Measurements from ENCODE around the gene KRTAP10-1.

DNA sequence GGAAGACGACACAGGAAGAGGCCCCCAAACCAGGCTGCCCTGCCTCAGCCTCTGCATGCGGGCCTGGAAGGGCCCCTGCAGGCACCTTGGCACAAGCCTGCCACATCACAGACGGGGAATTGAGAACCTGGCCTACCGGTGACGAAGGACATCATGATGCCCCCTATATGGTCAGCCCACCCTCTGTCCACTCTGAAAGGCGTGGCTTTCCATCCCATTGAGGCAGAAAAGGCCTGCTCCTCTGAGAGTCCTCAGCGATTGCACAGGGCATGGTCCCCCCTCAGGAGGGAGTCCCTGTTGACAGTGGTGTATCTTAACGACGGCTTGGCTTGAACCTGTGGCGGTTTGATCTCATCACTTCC lies 11.4 kb downstream of the KRTAP10-1 start:
- TF ChIP-seq, protein P1, sequence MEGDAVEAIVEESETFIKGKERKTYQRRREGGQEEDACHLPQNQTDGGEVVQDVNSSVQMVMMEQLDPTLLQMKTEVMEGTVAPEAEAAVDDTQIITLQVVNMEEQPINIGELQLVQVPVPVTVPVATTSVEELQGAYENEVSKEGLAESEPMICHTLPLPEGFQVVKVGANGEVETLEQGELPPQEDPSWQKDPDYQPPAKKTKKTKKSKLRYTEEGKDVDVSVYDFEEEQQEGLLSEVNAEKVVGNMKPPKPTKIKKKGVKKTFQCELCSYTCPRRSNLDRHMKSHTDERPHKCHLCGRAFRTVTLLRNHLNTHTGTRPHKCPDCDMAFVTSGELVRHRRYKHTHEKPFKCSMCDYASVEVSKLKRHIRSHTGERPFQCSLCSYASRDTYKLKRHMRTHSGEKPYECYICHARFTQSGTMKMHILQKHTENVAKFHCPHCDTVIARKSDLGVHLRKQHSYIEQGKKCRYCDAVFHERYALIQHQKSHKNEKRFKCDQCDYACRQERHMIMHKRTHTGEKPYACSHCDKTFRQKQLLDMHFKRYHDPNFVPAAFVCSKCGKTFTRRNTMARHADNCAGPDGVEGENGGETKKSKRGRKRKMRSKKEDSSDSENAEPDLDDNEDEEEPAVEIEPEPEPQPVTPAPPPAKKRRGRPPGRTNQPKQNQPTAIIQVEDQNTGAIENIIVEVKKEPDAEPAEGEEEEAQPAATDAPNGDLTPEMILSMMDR (IDR thresholded peaks at IDR 0.05; ENCODE audit: control extremely low read depth in 1 of 3, insufficient read depth in 1 of 3, low read depth in 1 of 3, low read length in 3 of 3) = no peak
- TF ChIP-seq EP300 (IDR thresholded peaks at IDR 0.05; ENCODE audit: borderline replicate concordance in 1 of 2, low read depth in 2 of 2, low read length in 2 of 2) (no peak), POLR2AphosphoS5 (IDR thresholded peaks at IDR 0.05; ENCODE audit: low read depth, low read length) (no peak), SP1 (IDR thresholded peaks at IDR 0.05; ENCODE audit: low read depth, low read length) (no peak), CHD2 (IDR thresholded peaks at IDR 0.05; ENCODE audit: low read length) (no peak), TAF1 (IDR thresholded peaks at IDR 0.05; ENCODE audit: low read depth, low read length) (no peak), CREB1 (IDR thresholded peaks at IDR 0.05) (no peak), ZNF274 (IDR thresholded peaks at IDR 0.05; ENCODE audit: borderline replicate concordance, extremely low read depth, low read length) (no peak)
- TF ChIP-seq, protein P2, sequence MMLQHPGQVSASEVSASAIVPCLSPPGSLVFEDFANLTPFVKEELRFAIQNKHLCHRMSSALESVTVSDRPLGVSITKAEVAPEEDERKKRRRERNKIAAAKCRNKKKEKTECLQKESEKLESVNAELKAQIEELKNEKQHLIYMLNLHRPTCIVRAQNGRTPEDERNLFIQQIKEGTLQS (IDR thresholded peaks at IDR 0.05; ENCODE audit: insufficient read depth, low read depth, low read length) = no peak

Measured in H1 (cell line).